ENCODE data around the gene SYNPO2.
"Not testable (repeated sequence)": the region's sequence is repeated elsewhere in the genome, so short reads cannot be mapped to it uniquely, and the experiment has no call there.

The SYNPO2 gene

DNA sequence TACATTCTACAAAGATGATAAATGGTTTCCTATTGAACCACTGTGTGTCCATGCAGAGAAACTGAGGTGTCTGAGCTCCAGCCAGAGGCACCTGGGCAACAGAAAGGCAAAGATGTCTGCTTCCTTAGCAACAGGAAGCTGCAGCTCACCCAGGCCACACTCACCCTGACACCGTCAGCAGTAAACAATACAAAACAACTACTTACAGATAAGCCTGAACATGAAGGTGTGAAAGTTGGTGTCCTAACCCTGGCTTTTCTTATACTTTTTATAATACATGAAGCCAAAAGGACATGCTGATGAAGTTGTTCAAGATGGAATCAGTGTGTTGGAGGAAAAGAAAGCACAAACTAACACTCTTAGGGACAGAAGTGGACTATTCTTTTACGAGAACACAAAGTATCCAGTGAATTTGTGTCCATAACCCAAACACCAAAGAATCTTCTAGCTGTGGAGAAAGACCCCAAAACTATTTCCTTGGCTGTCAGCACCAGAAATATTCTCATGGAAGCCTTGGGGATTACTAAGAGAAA, 117.3 kb downstream of the SYNPO2 start:
- no peak for DNase-seq (ENCODE audit: low read depth)

DNA sequence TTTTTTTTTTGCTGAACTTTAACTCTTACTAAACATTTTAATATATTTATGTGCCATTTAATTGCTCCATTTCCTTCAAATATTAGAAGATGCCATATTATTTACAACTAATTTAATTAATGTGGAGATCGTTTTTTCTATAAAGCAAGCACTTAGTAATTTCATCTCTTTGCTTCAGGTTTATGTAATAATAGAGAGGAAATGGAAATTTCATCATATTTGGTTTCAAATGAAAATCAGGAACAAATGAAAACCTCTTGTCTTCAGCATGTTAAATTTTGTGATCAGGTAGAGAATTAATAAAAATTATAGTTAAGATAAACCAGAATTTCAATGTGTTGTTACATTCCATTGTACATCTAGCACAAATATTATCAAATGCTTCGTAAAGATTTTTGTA, 120.1 kb downstream of the SYNPO2 start:
- no peak for DNase-seq (ENCODE audit: low read depth)

DNA sequence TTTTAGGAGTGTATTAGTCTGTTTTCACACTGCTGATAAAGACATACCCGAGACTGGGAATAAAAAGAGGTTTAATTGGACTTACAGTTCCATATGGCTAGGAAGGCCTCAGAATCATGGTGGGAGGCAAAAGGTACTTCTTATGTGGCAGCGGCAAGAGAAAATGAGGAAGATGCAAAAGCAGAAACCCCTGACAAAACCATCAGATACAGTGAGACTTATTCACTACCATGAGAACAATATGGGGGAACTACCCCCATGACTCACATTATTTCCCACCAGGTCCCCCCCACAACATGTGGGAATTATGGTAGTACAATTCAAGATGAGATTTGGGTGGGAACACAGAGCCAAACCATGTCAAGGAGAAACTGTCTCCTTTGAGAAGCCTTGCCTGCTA, 121.6 kb downstream of the SYNPO2 start:
- DNase-seq (ENCODE audit: low read depth) = not testable (repeated sequence)

DNA sequence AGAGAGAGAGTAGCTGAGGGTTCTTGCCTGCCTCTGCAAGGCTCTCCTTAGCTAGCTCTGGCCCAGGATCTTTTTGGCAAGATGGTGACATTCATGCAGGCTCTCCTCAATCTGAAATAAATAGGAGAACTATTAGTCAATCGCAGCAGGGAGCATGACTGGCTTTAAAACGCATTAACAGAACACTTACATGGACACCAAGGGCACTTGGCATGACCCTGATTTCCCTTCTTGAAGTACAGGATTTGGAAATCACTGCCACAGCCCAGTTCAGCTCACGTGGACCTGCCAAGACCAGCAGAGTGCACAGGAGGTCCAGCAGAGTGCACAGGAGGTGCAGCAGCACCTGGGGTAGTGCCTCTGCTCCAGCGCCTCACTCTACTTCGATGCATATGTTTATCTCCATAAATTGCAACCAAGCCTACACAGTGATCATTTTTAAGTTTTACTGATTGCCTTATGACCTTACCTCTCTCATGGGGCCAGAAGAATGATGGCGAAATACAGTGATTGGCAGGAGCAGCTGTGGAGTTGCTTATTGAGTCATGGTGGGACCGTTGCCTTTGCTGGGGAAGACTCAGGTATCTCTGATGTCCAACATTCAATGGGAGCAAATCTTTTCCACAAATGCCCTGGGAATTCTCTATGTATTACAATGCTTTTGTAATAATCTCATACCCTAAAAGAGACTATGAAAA, 122.4 kb downstream of the SYNPO2 start:
- no peak for DNase-seq (ENCODE audit: low read depth)

DNA sequence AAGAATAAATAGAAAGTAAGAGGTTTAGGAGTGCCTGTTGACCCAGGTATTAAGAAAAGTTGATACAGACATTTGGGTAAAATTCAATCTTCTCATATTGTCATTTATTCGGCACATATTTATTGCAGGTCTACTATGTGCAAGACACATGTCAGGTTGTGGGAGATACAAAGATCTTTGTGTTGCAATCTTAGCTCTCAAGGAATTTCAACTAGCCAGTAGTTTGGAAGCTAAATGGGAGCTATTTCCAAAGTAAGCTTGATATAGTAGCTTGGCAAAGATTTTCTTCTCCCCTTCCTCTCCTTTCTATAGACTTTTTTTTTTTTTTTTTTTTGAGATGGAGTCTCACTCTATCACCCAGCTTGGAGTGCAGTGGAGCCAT, 122.9 kb downstream of the SYNPO2 start:
- no peak for DNase-seq (ENCODE audit: low read depth)

DNA sequence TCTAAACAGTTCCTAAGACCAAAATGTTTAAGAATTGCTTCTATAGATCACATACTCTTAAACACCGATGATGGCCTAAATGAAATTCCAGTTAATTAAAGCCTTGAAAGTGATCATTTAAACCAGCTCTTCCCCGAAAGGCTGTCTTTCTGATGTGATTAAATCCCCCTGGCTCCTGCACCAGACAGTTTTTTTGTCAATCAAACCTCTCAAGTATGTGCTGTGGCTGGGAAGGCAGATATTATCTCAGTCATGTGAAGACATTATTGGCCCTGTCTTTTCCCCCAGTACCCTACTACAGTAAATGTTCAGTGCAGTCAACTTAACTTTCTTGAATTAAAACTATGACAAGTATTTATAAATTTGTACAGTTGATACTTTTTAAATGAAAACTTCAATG, 126.0 kb downstream of the SYNPO2 start:
- no peak for DNase-seq (ENCODE audit: low read depth)

DNA sequence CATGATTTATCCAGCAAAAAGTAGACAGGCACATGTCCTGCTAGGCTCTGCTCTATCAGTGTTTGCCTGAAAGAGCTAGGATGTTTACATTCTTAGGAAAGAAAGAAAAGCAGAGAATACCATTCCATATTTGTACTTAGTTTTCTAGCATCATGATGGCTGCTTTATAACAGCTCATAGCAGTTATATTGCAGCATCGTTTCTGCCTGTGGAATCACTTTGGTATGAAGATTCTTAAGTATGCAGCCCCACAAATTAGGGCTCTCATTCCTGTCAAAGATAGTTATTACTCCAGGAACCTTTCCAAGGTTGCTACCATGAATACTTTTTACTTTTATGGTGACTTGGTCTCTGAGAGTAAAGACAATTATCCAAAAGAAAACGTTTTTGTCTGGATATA, 128.0 kb downstream of the SYNPO2 start:
- no peak for DNase-seq (ENCODE audit: low read depth)

DNA sequence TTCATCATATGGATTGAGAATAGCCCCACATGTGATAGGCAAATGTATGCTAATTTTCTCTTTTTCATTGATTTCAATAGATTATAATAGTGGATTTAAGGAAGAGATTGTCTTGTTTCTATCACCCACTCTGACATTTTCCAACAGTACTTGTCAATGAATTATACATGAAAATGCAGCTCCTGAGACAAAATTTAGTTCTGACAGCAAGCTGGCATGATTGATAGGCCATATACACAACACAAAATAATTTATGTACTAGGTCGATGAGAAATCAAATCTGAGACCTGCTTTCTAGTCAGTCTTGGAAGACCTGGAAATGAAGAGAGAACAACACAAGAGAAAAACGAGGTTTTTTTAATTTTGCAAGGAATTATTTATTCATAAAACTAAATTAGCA, 129.0 kb downstream of the SYNPO2 start:
- no peak for DNase-seq (ENCODE audit: low read depth)

DNA sequence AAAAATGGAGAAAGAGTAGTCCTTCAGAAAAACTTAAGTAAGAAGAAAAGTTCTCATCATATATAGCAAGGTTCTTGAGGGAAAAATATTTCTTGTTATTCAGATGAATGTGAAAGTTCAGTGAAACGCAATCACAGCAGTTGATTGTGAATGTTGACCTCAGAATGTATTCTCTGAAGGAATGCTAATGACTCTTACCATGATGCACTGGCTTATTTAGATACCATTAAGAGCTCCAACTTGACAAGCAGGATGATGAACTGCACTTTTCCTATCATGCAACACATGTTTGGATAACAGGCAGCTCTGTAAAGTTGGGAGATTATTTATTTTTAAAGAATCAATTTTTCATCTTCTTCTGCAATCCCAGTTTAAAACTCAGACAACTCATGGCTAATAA, 131.5 kb downstream of the SYNPO2 start:
- no peak for DNase-seq (ENCODE audit: low read depth)

DNA sequence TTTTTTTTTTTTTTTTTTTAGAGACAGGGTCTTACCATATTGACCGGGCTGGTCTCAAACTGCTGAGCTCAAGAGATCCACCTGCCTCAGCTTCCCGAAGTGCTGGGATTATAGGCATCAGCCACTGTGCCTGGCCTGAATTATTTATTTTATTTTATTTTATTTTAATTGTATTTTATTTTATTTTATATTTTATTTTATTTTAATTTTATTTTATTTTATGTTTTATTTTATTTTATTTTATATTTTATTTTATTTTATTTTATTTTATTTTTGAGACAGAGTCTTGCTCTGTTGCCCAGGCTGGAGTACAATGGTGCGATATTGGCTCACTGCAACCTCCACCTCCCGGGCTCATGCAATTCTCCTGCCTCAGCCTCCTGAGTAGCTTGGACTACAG, 133.9 kb downstream of the SYNPO2 start:
- DNase-seq (ENCODE audit: low read depth) = not testable (repeated sequence)

DNA sequence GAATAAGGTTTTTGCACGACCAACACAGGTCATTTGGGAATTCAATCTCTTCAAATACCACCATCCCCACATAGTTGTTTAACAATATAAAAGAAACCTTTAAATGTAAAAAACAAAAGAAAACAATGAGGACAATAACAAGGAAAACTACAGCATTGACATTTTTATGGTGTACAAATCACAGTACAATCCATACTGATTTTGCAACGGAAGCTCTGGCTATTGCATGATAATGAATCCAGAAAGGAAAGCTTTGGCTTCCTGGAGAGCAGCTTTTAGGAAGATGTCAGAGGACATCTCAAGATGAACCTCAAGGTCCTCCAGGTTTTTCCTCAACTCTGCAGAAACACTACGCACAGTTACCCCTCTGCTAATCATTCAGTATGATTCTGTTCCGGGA, 135.4 kb downstream of the SYNPO2 start:
- DNase-seq (ENCODE audit: low read depth) = no peak

DNA sequence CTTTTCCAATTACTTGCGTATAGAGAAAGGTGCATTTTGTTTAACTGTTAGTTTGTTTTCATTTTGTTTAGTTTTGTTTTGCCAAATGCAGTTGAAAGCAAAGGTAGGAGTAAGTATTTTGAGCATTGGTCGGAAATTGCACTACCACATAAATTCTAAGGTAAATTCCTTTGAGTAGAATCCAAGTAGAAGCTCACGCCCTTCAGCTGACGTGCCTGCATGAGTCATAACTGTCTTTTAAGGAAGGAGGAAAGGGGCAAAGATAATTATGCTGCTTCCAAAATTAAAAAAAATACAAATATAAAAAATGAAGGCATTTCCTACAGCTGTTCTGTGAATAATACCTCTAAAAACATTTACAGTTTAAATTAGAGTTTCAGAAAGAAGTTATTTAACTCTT, 136.8 kb downstream of the SYNPO2 start:
- no peak for DNase-seq (ENCODE audit: low read depth)

DNA sequence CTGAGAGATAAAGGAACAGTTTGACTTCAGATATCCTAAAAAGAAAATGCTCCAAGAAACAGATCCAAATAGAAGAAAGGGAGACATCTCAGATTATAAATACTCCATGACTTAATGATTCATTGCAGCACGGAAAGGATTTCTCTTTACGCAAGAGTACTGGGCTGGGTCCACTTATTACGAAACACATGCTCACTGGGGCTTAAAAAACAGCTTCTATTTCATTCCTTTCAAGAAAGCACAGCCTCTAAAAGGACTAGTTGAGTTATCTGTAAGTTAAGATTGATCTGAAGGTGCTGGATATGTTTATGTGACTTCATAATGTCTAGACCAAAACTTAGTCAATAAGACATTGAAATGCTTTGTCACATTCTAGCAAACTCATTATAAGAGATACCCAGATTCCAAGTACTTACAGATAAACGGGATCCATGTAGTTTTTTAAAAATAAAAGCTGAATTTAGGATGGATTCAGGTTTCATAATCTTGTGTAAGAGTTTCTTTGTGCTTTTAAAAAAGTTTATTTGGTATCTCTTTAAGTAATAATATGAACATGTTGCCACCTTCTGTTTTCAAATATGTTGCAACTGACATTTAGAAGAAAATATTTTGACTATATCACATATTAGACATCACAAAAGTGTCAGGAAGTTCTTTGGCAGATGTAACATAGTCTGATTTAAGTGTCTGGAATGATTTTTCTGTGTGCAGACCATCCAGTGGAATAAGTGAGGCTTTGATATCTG, 137.4 kb downstream of the SYNPO2 start:
- no peak for DNase-seq (ENCODE audit: low read depth)

DNA sequence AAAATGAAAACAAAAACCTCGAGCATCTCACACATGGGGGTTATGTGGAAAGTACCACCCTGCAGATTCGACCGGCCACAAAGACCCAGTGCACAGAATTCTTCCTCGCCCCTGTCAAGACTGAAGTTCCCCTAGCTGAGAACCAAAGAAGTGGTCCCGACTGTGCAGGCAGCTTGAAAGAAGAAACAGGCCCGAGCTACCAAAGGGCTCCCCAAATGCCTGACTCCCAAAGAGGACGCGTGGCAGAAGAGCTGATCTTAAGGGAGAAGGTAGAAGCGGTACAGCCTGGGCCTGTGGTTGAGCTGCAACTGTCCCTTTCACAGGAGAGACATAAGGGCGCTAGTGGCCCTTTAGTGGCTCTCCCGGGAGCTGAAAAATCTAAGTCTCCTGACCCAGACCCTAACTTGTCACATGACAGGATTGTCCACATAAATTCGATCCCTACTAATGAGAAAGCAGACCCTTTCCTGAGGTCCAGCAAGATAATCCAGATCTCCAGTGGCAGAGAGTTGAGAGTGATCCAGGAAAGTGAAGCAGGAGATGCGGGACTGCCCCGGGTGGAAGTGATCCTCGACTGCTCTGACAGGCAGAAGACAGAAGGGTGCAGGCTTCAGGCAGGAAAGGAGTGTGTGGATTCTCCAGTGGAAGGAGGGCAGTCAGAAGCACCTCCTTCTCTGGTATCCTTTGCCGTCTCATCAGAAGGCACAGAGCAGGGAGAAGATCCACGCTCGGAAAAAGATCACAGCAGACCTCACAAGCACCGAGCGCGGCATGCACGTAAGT, 138.2 kb downstream of the SYNPO2 start:
- DNase-seq (ENCODE audit: low read depth) = no peak

DNA sequence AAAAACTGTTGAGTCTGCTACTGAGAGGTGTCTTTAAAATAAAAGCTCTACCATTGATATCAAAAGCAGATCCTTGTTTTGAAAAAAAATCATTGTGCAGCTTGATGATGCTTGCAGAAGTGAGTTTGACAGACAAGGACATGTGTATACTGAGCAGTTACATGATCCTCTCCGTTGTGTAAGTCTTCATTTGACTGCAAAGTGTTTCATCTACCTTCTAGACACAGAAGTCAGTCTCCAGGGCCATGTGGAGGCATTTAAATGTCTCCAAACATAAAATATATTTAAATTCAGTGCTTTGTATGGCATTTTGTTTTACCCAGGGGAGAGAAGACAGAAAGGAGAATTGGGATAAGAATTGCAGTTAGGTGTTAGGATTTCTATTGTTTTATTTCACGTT, 139.2 kb downstream of the SYNPO2 start:
- no peak for DNase-seq (ENCODE audit: low read depth)

DNA sequence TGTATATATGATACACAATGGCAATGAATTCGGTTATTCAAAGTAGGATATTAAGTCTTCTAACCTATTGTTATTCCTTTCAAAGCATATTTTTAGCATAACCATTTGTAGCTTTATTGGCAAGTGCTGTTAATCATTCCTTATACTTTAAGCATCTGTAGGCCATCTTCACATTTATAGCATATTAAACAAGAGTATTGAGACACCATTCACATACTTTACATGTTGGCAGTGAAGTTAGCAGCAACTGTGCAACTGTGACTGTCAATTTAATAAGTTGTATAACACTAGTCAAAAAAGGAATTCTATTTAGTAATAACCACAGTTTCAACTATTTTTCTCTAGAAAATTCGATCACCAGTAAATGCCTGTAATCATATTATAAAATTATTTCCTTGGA, 139.6 kb downstream of the SYNPO2 start:
- DNase-seq (ENCODE audit: low read depth) = no peak

DNA sequence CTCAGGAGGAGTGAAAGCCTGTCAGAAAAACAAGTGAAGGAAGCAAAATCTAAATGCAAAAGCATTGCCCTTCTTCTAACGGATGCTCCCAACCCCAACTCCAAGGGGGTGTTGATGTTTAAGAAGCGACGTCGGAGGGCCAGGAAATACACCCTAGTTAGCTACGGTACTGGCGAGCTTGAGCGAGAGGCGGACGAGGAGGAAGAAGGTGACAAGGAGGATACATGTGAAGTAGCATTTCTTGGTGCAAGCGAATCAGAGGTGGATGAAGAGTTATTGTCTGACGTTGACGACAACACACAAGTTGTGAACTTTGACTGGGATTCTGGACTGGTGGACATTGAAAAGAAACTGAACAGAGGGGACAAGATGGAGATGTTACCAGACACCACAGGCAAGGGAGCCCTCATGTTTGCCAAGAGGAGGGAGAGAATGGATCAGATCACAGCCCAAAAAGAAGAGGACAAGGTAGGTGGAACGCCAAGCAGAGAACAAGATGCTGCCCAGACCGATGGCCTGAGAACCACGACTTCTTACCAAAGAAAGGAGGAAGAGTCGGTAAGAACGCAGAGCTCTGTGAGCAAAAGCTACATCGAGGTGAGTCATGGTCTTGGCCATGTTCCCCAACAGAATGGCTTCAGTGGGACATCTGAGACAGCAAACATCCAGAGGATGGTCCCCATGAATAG, 141.3 kb downstream of the SYNPO2 start:
- DNase-seq (ENCODE audit: low read depth) = no peak

DNA sequence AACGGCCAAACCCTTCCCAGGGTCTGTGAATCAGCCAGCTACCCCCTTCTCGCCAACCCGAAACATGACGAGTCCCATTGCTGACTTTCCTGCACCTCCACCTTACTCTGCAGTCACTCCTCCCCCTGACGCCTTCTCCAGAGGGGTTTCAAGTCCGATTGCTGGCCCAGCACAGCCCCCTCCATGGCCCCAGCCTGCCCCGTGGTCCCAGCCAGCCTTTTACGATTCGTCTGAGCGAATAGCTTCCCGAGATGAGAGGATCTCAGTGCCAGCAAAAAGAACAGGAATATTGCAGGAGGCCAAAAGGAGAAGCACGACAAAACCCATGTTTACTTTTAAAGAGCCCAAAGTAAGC, 141.9 kb downstream of the SYNPO2 start:
- no peak for DNase-seq (ENCODE audit: low read depth)

DNA sequence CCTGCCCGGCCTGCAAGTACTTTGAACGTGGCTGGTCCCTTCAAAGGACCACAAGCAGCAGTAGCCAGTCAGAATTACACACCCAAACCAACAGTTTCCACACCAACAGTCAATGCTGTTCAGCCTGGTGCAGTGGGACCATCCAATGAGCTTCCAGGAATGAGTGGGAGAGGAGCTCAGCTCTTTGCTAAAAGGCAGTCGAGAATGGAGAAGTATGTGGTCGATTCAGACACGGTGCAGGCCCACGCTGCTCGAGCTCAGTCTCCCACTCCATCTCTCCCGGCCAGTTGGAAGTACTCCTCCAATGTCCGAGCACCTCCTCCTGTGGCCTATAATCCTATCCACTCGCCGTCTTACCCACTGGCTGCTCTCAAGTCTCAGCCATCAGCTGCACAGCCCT, 142.6 kb downstream of the SYNPO2 start:
- DNase-seq (ENCODE audit: low read depth) = no peak

DNA sequence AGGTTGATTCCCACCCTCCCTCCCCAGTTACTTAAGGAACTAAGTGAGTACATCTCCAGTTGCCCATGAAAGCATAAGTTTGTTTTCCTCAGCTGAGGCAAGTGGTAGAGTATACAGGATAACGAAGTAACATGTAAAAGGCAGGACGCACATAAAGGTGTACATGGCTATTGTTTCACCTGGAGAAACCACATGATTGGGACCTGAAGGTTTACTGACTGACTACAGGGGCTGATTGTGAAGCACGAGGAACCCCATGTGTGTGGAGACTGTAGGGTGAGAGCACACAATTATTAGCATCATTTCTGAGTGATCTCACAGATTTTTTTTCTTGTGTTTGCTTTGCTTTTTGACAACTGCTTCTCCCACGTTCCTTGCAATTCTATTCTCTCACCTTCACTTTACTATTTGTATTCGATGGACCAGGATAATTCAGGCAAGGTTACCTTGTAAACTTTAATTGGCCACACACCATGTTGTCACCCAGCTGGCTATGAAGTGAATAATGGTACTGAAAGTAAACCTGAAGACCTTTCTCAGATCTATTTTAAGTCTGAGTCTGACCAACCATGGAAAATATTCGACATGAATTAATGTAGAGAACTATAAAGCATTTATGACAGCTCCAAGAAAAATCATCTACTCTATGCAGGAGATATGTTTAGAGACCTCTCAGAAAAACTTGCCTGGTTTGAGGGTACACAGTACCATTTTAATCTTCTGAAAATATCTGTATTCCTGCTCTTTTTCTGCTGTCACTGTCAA, 144.4 kb downstream of the SYNPO2 start:
- no peak for DNase-seq (ENCODE audit: low read depth)

DNA sequence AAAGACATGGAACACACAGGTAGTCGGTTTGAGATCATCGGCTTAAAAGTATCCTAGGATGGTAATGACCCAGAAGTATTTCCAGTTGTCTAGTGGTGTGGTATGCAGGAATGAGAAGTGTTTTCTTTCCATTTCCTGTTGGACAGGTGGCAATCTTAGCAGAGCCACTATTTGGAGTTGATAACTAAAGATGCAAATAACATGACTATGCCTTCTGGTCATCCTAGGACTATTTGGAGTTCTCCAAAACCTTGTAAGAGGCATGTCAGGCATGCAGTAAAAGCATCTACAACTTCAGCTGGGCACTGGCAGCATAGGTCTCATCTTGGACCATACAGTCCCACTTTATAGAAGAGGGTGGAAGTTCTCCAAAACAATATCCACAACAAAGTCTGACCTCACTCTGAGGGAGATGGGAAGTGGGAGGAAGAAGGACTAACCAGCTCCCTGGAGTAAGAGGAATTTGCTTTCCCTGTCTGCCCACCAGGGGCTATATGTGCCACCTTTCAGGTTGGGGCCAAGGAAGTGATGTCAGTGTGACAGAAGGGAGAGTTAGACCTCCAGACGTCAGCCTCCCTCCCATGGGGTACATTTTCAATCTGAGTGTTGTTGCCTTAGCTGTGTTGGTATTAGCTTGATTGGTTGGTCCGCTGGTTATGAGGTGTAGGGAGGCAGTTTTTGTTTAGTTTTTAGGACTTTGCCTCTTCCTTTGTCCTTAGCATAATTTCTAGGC, 145.8 kb downstream of the SYNPO2 start:
- DNase-seq (ENCODE audit: low read depth) = no peak
